Mesendoderm (in vitro differentiated cells): Measurements from ENCODE around the gene MTMR1.

Source experiments
- DNase-seq: peaks from one replicate; pipeline ENCODE4 v3.0.0; 2013
- H2AK5ac ChIP-seq: 2 replicates; pipeline ENCODE4 v1.6.1; 2013; ENCODE audit warnings: low read length, inconsistent platforms
- H2BK120ac ChIP-seq: 2 replicates; pipeline ENCODE4 v1.6.1; 2013; ENCODE audit warnings: low read depth, mild to moderate bottlenecking, low read length, moderate library complexity, mixed read lengths
- H2BK15ac ChIP-seq: replicated peaks from 2 replicates; pipeline ENCODE4 v1.6.1; 2013; ENCODE audit warnings: low read depth, mild to moderate bottlenecking, moderate library complexity
- H2BK5ac ChIP-seq: 2 replicates; pipeline ENCODE4 v1.6.1; 2013; ENCODE audit warnings: low read length, inconsistent platforms
- H3K18ac ChIP-seq: 2 replicates; pipeline ENCODE4 v1.6.1; 2013; ENCODE audit warnings: mild to moderate bottlenecking, low read length, mixed read lengths
- H3K23ac ChIP-seq: one replicate; pipeline ENCODE4 v1.6.1; 2013; ENCODE audit warnings: low read length
- H3K27ac ChIP-seq: 2 replicates; pipeline ENCODE4 v1.5.1; 2013; ENCODE audit warnings: low read depth, mild to moderate bottlenecking, inconsistent platforms, low read length, moderate library complexity
- H3K27me3 ChIP-seq: 2 replicates; pipeline ENCODE4 v1.6.1; 2013; ENCODE audit warnings: low read length, control low read depth, mild to moderate bottlenecking, inconsistent platforms; ENCODE audit not compliant: insufficient read depth, poor library complexity
- H3K36me3 ChIP-seq: 2 replicates; pipeline ENCODE4 v1.6.1; 2013; ENCODE audit warnings: low read length, inconsistent platforms; ENCODE audit not compliant: control insufficient read depth, insufficient read depth
- H3K4ac ChIP-seq: one replicate; pipeline ENCODE4 v1.6.1; 2013; ENCODE audit warnings: low read depth, mild to moderate bottlenecking, low read length, moderate library complexity
- H3K4me1 ChIP-seq: 2 replicates; pipeline ENCODE4 v1.6.1; 2013; ENCODE audit warnings: low read depth, low read length, inconsistent platforms; ENCODE audit not compliant: control insufficient read depth
- H3K4me2 ChIP-seq: 2 replicates; pipeline ENCODE4 v1.6.1; 2013; ENCODE audit warnings: low read length
- H3K4me3 ChIP-seq: 2 replicates; pipeline ENCODE4 v1.5.1; 2013; ENCODE audit warnings: mild to moderate bottlenecking, low read length
- H3K56ac ChIP-seq: one replicate; pipeline ENCODE4 v1.6.1; 2013; ENCODE audit warnings: low read length
- H3K79me1 ChIP-seq: 2 replicates; pipeline ENCODE4 v1.6.1; 2013; ENCODE audit warnings: low read length, inconsistent platforms
- H3K79me2 ChIP-seq: 2 replicates; pipeline ENCODE4 v1.6.1; 2013; ENCODE audit warnings: mild to moderate bottlenecking, low read length; ENCODE audit not compliant: control insufficient read depth, insufficient read depth
- H3K9ac ChIP-seq: 2 replicates; pipeline ENCODE4 v1.6.1; 2013; ENCODE audit warnings: low read length, inconsistent platforms
- H4K5ac ChIP-seq: one replicate; pipeline ENCODE4 v1.6.1; 2013; ENCODE audit warnings: low read length
- H4K8ac ChIP-seq: one replicate; pipeline ENCODE4 v1.6.1; 2013; ENCODE audit warnings: low read depth, mild to moderate bottlenecking, control low read depth, low read length, moderate library complexity
- WGBS: extraction: QIAGEN DNeasy Blood & Tissue Kit; methylation state at CpG from one replicate; pipeline ENCODE4 v1.1.7; 2013; ENCODE audit warnings: low lambda C conversion rate, missing lambda C conversion rate; ENCODE audit not compliant: insufficient coverage; ENCODE audit errors: extremely low coverage; 5-methylcytosine and 5-hydroxymethylcytosine counted together

The MTMR1 gene

DNA sequence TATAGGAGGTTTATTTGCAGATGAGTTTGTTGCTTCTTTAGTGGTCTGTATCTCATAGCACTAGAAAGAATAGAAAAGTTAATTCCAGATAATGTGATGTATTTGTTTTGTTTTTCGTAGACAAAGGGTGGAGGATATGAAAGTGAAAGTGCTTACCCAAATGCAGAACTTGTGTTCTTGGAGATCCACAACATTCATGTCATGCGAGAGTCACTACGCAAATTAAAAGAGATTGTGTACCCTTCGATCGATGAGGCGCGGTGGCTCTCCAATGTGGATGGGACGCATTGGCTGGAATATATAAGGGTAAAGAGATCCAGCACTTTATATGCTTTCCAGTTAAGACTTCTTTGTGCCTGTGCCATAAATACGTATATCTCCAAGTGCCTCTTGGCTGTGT, 43.3 kb downstream of the MTMR1 start:
- no peaks in the 10 kb centered on the region for H3K79me1 ChIP-seq
- no CpG with 5 or more reads among the region's 9 CpGs for WGBS
- H3K18ac ChIP-seq: no peak overlapping the region
- H3K79me2 ChIP-seq: no peaks in the 10 kb centered on the region
- H3K4me1 ChIP-seq: no peaks in the 10 kb centered on the region
- no peak overlapping the region for H2BK120ac ChIP-seq
- H3K56ac ChIP-seq: no peak overlapping the region
- no peak overlapping the region for H2BK5ac ChIP-seq
- H3K36me3 ChIP-seq: peaks cover 2% of the 10 kb centered on the region
- no peak overlapping the region for H3K4ac ChIP-seq
- no peak for DNase-seq
- H3K4me2 ChIP-seq: no peak overlapping the region
- H2AK5ac ChIP-seq: no peak overlapping the region
- H3K4me3 ChIP-seq: no peak overlapping the region
- no peak overlapping the region for H4K5ac ChIP-seq
- no peak overlapping the region for H2BK15ac ChIP-seq
- H4K8ac ChIP-seq: no peak overlapping the region
- no peaks in the 10 kb centered on the region for H3K27me3 ChIP-seq
- no peak overlapping the region for H3K27ac ChIP-seq
- H3K9ac ChIP-seq: no peak overlapping the region
- H3K23ac ChIP-seq: no peak overlapping the region

DNA sequence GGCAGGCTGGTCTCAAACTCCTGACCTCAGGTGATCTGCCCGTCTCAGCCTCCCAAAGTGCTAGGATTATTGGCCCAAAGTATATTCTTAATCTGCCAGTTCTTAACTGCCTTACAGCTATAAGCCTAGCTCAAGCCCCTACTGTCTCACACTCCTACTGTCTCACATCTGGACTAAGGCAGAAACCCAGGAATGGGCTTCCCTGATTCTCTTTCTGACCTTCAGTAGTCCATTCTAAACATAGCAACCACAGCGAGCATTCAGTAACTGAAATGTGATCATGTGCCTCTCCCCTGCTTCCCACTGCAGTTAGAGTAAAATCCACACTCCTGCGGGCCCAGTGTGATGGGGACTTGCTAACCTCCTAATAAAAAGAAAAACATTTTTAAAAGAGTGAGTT, 58.9 kb downstream of the MTMR1 start:
- H3K79me1 ChIP-seq: no peaks in the 10 kb centered on the region
- H2BK15ac ChIP-seq: no peak overlapping the region
- no peak for DNase-seq
- no peak overlapping the region for H2AK5ac ChIP-seq
- WGBS: no CpG with 5 or more reads among the region's 3 CpGs
- H3K9ac ChIP-seq: no peak overlapping the region
- H3K36me3 ChIP-seq: no peaks in the 10 kb centered on the region
- no peaks in the 10 kb centered on the region for H3K79me2 ChIP-seq
- H3K4me2 ChIP-seq: no peak overlapping the region
- H3K4ac ChIP-seq: no peak overlapping the region
- no peak overlapping the region for H3K27ac ChIP-seq
- no peak overlapping the region for H3K4me3 ChIP-seq
- no peak overlapping the region for H4K5ac ChIP-seq
- no peak overlapping the region for H3K56ac ChIP-seq
- no peak overlapping the region for H2BK120ac ChIP-seq
- no peak overlapping the region for H2BK5ac ChIP-seq
- H3K4me1 ChIP-seq: no peaks in the 10 kb centered on the region
- no peak overlapping the region for H3K23ac ChIP-seq
- H3K27me3 ChIP-seq: no peaks in the 10 kb centered on the region
- H3K18ac ChIP-seq: no peak overlapping the region
- H4K8ac ChIP-seq: no peak overlapping the region

DNA sequence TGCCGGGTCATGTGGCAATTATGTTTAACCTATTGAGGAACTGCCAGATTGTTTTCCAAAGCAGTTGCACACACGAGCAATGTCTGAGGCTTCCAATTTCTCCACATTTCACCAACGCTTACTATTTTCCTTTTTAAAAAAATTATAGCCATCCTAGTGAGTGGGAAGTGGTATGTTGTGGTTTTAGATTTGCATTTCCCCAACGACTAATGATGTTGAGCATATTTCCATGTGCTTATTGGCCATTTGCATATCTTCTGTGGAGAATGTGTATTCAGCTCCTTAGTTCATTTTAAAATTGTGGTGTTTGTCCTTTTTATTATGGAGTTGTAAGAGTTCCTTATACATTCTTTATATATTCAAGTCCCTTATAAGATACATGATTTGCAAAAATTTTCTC, 60.2 kb downstream of the MTMR1 start:
- Histone ChIP-seq H3K79me1 (no peaks in the 10 kb centered on the region), H3K56ac (no peak overlapping the region), H3K4me1 (no peaks in the 10 kb centered on the region), H3K23ac (no peak overlapping the region), H2BK15ac (no peak overlapping the region), H3K4ac (no peak overlapping the region), H3K36me3 (no peaks in the 10 kb centered on the region), H3K79me2 (no peaks in the 10 kb centered on the region), H4K8ac (no peak overlapping the region), H3K18ac (no peak overlapping the region), H4K5ac (no peak overlapping the region), H3K9ac (no peak overlapping the region), H3K27ac (no peak overlapping the region), H3K4me2 (no peak overlapping the region), H2BK5ac (no peak overlapping the region), H3K4me3 (no peak overlapping the region), H2BK120ac (no peak overlapping the region), H2AK5ac (no peak overlapping the region), H3K27me3 (no peaks in the 10 kb centered on the region)
- DNase-seq: no peak
- no CpG with 5 or more reads among the region's 4 CpGs for WGBS

DNA sequence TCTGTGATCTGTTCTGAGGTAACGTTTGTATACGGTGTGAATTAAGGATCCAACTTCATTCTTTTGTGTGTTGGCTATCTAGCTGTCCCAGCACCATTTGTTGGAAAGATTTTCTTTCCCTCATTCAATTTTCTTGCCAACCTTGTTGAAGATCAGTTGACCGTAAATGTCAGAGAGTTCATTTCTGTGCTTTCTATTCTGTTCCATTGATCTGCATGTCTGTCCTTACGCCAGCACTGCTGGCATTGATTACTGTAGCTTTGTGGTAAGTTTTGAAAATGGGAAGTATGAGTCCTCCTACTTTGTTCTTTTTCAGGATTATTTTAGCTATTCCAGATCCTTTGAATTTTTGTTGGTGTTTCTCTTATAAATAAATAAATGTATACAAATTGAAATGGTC, 60.8 kb downstream of the MTMR1 start:
- no CpG with 5 or more reads among the region's 4 CpGs for WGBS
- Histone ChIP-seq H3K9ac (no peak overlapping the region), H3K27me3 (no peaks in the 10 kb centered on the region), H3K4me2 (no peak overlapping the region), H3K79me1 (no peaks in the 10 kb centered on the region), H2BK5ac (no peak overlapping the region), H3K18ac (no peak overlapping the region), H3K4me3 (no peak overlapping the region), H2BK15ac (no peak overlapping the region), H3K36me3 (no peaks in the 10 kb centered on the region), H4K5ac (no peak overlapping the region), H4K8ac (no peak overlapping the region), H2BK120ac (no peak overlapping the region), H3K4me1 (no peaks in the 10 kb centered on the region), H3K27ac (no peak overlapping the region), H3K79me2 (no peaks in the 10 kb centered on the region), H2AK5ac (no peak overlapping the region), H3K56ac (no peak overlapping the region), H3K4ac (no peak overlapping the region), H3K23ac (no peak overlapping the region)
- no peak for DNase-seq

DNA sequence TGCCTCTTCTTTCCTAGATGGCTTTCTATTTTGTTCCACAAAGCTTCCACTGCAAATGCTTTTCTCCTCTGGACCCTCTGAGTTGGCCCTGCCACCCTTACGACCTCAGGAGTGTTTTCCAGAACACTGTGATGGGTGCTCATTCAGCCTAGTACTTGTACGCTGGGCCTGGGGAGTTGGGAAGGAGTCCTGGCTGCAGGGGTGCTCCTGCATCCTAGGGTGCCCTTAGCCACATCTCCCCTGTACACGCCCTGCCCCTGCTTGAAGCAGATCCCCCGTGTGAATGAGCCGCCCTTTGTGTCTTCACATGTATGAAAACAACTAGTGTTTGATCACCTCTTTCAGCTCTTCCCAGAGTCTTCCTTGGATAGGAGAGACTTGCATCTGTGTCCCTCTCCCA, 64.2 kb downstream of the MTMR1 start:
- H3K9ac ChIP-seq: no peak overlapping the region

DNA sequence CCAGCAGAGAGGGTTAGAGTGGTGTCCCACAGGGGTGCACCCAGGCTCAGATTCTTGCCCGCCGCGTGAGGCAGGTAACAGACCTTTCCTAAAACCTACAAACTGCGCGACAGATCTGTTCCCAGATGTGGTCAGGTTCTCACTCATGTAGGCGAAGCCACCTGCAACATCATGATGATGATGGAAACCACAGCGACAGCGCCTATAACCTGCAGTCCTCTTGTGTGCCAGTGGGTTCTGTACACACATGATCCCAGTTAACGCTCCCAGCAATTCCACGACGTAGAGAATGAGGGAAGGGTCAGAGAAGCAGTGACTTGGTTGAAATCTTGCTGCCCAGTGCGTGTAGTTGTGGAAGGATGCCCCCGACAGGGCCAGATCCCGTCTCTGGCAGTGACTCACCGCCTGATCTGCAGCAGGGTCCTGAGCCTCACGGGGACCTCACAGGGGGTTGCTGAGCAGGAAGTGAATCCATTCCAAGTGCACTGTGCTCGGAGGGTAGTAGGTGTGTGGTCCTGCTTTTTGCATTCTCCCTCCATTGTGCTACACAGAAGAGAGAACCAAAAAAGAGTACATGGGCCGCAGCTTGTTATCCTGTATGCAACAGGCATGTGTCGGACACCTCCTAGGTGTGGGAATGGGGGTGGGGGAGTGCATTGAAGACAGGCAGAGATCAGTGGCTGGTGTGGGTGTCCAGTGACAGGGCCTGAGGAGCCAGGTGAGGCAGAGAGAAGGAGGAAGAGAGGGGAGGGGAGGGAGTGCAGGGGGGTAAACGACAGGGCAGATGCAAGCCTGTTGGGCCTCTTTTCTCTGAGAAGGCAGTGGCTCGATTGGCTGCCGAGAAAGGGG, 66.6 kb downstream of the MTMR1 start:
- H3K27me3 ChIP-seq: no peaks in the 10 kb centered on the region
- H3K27ac ChIP-seq: no peak overlapping the region
- H3K23ac ChIP-seq: no peak overlapping the region
- no CpG with 5 or more reads among the region's 22 CpGs for WGBS
- no peak overlapping the region for H3K18ac ChIP-seq
- no peak overlapping the region for H3K4ac ChIP-seq
- no peak overlapping the region for H2BK120ac ChIP-seq
- H3K4me1 ChIP-seq: no peaks in the 10 kb centered on the region
- no peak for DNase-seq
- no peak overlapping the region for H3K9ac ChIP-seq
- H4K5ac ChIP-seq: no peak overlapping the region
- no peak overlapping the region for H2BK15ac ChIP-seq
- no peaks in the 10 kb centered on the region for H3K79me2 ChIP-seq
- H3K4me3 ChIP-seq: no peak overlapping the region
- H2AK5ac ChIP-seq: no peak overlapping the region
- H3K79me1 ChIP-seq: no peaks in the 10 kb centered on the region
- no peak overlapping the region for H2BK5ac ChIP-seq
- no peaks in the 10 kb centered on the region for H3K36me3 ChIP-seq
- H4K8ac ChIP-seq: no peak overlapping the region
- no peak overlapping the region for H3K4me2 ChIP-seq
- no peak overlapping the region for H3K56ac ChIP-seq

More for the DNA sequence above, 64.2 kb downstream of the MTMR1 start:
- no peak for DNase-seq
- Histone ChIP-seq H3K4me3 (no peak overlapping the region), H3K79me2 (no peaks in the 10 kb centered on the region), H3K4me1 (no peaks in the 10 kb centered on the region), H3K56ac (no peak overlapping the region), H3K18ac (no peak overlapping the region), H2BK5ac (no peak overlapping the region), H3K4me2 (no peak overlapping the region), H2BK15ac (no peak overlapping the region), H2BK120ac (no peak overlapping the region), H3K23ac (no peak overlapping the region), H4K8ac (no peak overlapping the region), H3K27ac (no peak overlapping the region), H3K27me3 (no peaks in the 10 kb centered on the region), H3K4ac (no peak overlapping the region), H4K5ac (no peak overlapping the region), H2AK5ac (no peak overlapping the region), H3K36me3 (no peaks in the 10 kb centered on the region), H3K79me1 (no peaks in the 10 kb centered on the region)
- no CpG with 5 or more reads among the region's 5 CpGs for WGBS
